IMR-90 (cell line): ENCODE measurements around the gene GSE1. TPM values are rescaled to one million over a fixed set of nuclear protein-coding genes. Genes with fewer than 3 reads are reported as not detected.

Source experiments
- ATAC-seq: fragments of 200-7000 bp; cut with Tn5 transposase; 2 replicates; pipeline ENCODE4 v1.9.1; 2020; ENCODE audit warnings: low read depth, mild to moderate bottlenecking, moderate library complexity
- BruUV-seq: library from RNA; stranded (reverse); fragments of 400-500 nt; replicated peaks from 2 replicates; lab custom pipeline; 2021; lab: Mats Ljungman, UMichigan
- CTCF ChIA-PET: fragments of 300-600 bp; formaldehyde crosslinking; extraction: SDS; loops from one replicate; lab custom pipeline; 2021; ENCODE audit warnings: antibody characterized with exemption; lab: Yijun Ruan, JAX
- POLR2A ChIA-PET: fragments of 300-600 bp; sonication (Branson Sonifier 250); formaldehyde crosslinking; loops from one replicate; lab custom pipeline; 2022; ENCODE audit warnings: antibody characterized with exemption; ENCODE audit not compliant: unreplicated experiment; lab: Charles Lee
- DNase-seq: peaks from one replicate; pipeline ENCODE4 v3.0.0; 2013
- H2AFZ ChIP-seq: replicated peaks from 2 replicates; pipeline ENCODE3; 2013; ENCODE audit warnings: low read length, mild to moderate bottlenecking; ENCODE audit not compliant: poor library complexity
- H2AK5ac ChIP-seq: 2 replicates; pipeline ENCODE4 v1.6.1; 2013; ENCODE audit warnings: low read depth, low read length, inconsistent platforms
- H2AK9ac ChIP-seq: replicated peaks from 2 replicates; pipeline ENCODE3; 2013; ENCODE audit warnings: mild to moderate bottlenecking, low read depth, low read length, moderate library complexity; ENCODE audit not compliant: poor library complexity
- H2BK120ac ChIP-seq: 2 replicates; pipeline ENCODE4 v1.6.1; 2013; ENCODE audit warnings: low read depth, low read length, inconsistent platforms
- H2BK15ac ChIP-seq: 3 replicates; pipeline ENCODE4 v1.6.1; 2013; ENCODE audit warnings: low read depth, low read length, inconsistent platforms
- H2BK20ac ChIP-seq: 2 replicates; pipeline ENCODE4 v1.6.1; 2013; ENCODE audit warnings: low read depth, mild to moderate bottlenecking, inconsistent platforms, low read length, moderate library complexity
- H2BK5ac ChIP-seq: 2 replicates; pipeline ENCODE4 v1.6.1; 2013; ENCODE audit warnings: mild to moderate bottlenecking, low read depth, low read length, inconsistent platforms; ENCODE audit not compliant: poor library complexity, severe bottlenecking
- H3K14ac ChIP-seq: replicated peaks from 2 replicates; pipeline ENCODE4 v1.6.1; 2013; ENCODE audit warnings: low read depth, low read length, inconsistent platforms
- H3K18ac ChIP-seq: 2 replicates; pipeline ENCODE4 v1.6.1; 2013; ENCODE audit warnings: low read depth, low read length, control low read depth
- H3K23ac ChIP-seq: 2 replicates; pipeline ENCODE4 v1.6.1; 2013; ENCODE audit warnings: low read depth, low read length, inconsistent platforms
- H3K27ac ChIP-seq: 2 replicates; pipeline ENCODE4 v1.5.1; 2013; ENCODE audit warnings: mild to moderate bottlenecking, control low read depth, low read length; ENCODE audit not compliant: insufficient read depth
- H3K27me3 ChIP-seq: 2 replicates; pipeline ENCODE4 v1.6.1; 2013; ENCODE audit warnings: low read length; ENCODE audit not compliant: control insufficient read depth, insufficient read depth
- H3K36me3 ChIP-seq: 2 replicates; pipeline ENCODE4 v1.6.1; 2013; ENCODE audit warnings: low read length, mixed read lengths; ENCODE audit not compliant: control insufficient read depth, insufficient read depth
- H3K4ac ChIP-seq: 2 replicates; pipeline ENCODE4 v1.6.1; 2013; ENCODE audit warnings: low read depth, low read length, inconsistent platforms
- H3K4me1 ChIP-seq: 2 replicates; pipeline ENCODE4 v1.6.1; 2013; ENCODE audit warnings: low read length, mixed read lengths; ENCODE audit not compliant: control insufficient read depth, insufficient read depth
- H3K4me2 ChIP-seq: 2 replicates; pipeline ENCODE4 v1.6.1; 2013; ENCODE audit warnings: low read depth, mild to moderate bottlenecking, control low read depth, low read length, moderate library complexity
- H3K4me3 ChIP-seq: 2 replicates; pipeline ENCODE4 v1.5.1; 2013; ENCODE audit warnings: low read depth, mild to moderate bottlenecking, control low read depth, low read length, moderate library complexity; ENCODE audit not compliant: insufficient read depth
- H3K56ac ChIP-seq: 2 replicates; pipeline ENCODE4 v1.6.1; 2013; ENCODE audit warnings: low read length, inconsistent platforms; ENCODE audit not compliant: insufficient read depth; ENCODE audit errors: extremely low read depth
- H3K79me1 ChIP-seq, 2 experiments: 2 replicates each; pipeline ENCODE4 v1.6.1; 2013; ENCODE audit warnings: low read length in 2 of 2, inconsistent platforms in 1 of 2, low read depth in 1 of 2
- H3K9ac ChIP-seq: 2 replicates; pipeline ENCODE4 v1.6.1; 2013; ENCODE audit warnings: low read depth, low read length, control low read depth
- H3K9me1 ChIP-seq: 2 replicates; pipeline ENCODE4 v1.6.1; 2013; ENCODE audit warnings: low read length, inconsistent platforms; ENCODE audit not compliant: insufficient read depth
- H3K9me3 ChIP-seq: 2 replicates; pipeline ENCODE4 v1.6.1; 2013; ENCODE audit warnings: low read length; ENCODE audit not compliant: control insufficient read depth, insufficient read depth
- H4K20me1 ChIP-seq: 2 replicates; pipeline ENCODE4 v1.6.1; 2013; ENCODE audit warnings: low read length, inconsistent platforms; ENCODE audit not compliant: insufficient read depth
- H4K5ac ChIP-seq: 2 replicates; pipeline ENCODE4 v1.6.1; 2013; ENCODE audit warnings: mild to moderate bottlenecking, low read depth, low read length, control low read depth
- H4K8ac ChIP-seq, 2 experiments: 2 replicates each; pipeline ENCODE4 v1.6.1; 2013; ENCODE audit warnings: low read depth in 2 of 2, low read length in 2 of 2, control low read depth in 1 of 2, inconsistent platforms in 1 of 2
- H4K91ac ChIP-seq: 2 replicates; pipeline ENCODE4 v1.6.1; 2013; ENCODE audit warnings: low read depth, low read length, inconsistent platforms; ENCODE audit not compliant: insufficient read depth
- BHLHE40 ChIP-seq: fragments of 150-350 bp; IDR thresholded peaks from 2 replicates; pipeline ENCODE4 v1.6.1; 2016; ENCODE audit warnings: mild to moderate bottlenecking, low read depth, low read length
- CEBPB ChIP-seq: IDR thresholded peaks from 2 replicates; pipeline ENCODE4 v1.6.1; 2012; ENCODE audit warnings: low read depth, low read length, improper control_type of control experiment
- CHD1 ChIP-seq: IDR thresholded peaks from 2 replicates; pipeline ENCODE4 v1.6.1; 2012; ENCODE audit warnings: low read depth, low read length, improper control_type of control experiment
- MAFK ChIP-seq: IDR thresholded peaks from 2 replicates; pipeline ENCODE4 v1.6.1; 2012; ENCODE audit warnings: low read depth, low read length, improper control_type of control experiment
- MAZ ChIP-seq: IDR thresholded peaks from 2 replicates; pipeline ENCODE4 v1.6.1; 2012; ENCODE audit warnings: low read depth, mild to moderate bottlenecking, low read length, improper control_type of control experiment, moderate library complexity, borderline replicate concordance
- MXI1 ChIP-seq: IDR thresholded peaks from 2 replicates; pipeline ENCODE4 v1.6.1; 2012; ENCODE audit warnings: low read depth, mild to moderate bottlenecking, low read length, moderate library complexity, borderline replicate concordance
- POLR2A ChIP-seq: IDR thresholded peaks from 2 replicates; pipeline ENCODE4 v1.6.1; 2012; ENCODE audit warnings: mild to moderate bottlenecking, low read depth, low read length
- RCOR1 ChIP-seq: IDR thresholded peaks from 2 replicates; pipeline ENCODE4 v1.6.1; 2012; ENCODE audit warnings: mild to moderate bottlenecking, low read length, improper control_type of control experiment; ENCODE audit not compliant: insufficient replicate concordance
- RFX5 ChIP-seq: IDR thresholded peaks from 2 replicates; pipeline ENCODE4 v1.8.0; 2012; ENCODE audit warnings: low read depth, mild to moderate bottlenecking, low read length, moderate library complexity
- WGBS, 2 experiments: methylation state at CpG; one replicate each; pipeline versions ENCODE4 v1.1.5 to v1.1.7; 2013; ENCODE audit warnings: missing lambda C conversion rate in 2 of 2; ENCODE audit not compliant: insufficient read length in 1 of 2; ENCODE audit errors: extremely low coverage in 2 of 2; 5-methylcytosine and 5-hydroxymethylcytosine counted together
- dilution Hi-C: fragments of 300-500 bp; cut with HindIII; formaldehyde crosslinking; loops from one replicate; pipeline ENCODE4 v1.14.3; 2018; ENCODE audit warnings: low sequenced_read_pairs; ENCODE audit not compliant: unreplicated experiment
- in situ Hi-C: fragments of 300-500 bp; cut with MboI; formaldehyde crosslinking; loops from 3 replicates; pipeline ENCODE4 v1.14.3; 2019; ENCODE audit warnings: low sequenced_read_pairs, inconsistent platforms, mixed read lengths
- intact Hi-C: fragments of 100-400 bp; cut with micrococcal nuclease; formaldehyde crosslinking; loops from 2 replicates; pipeline ENCODE4 v1.10.0; 2022
- polyA plus RNA-seq, 3 experiments: library from polyadenylated mRNA; depleted of rRNA; stranded (reverse); fragments of >200 nt; gene quantifications; 2 replicates each; pipeline ENCODE4 v1.2.3, GENCODE V29; 2012; ENCODE audit warnings: low replicate concordance in 1 of 3
- total RNA-seq: library from RNA; depleted of rRNA; stranded (reverse); fragments of >200 nt; gene quantifications from 2 replicates; pipeline ENCODE4 v1.2.3, GENCODE V29; 2012
- TF ChIP-seq, protein P1 (sequence below): fragments of 150-350 bp; IDR thresholded peaks from 2 replicates; pipeline ENCODE4 v1.6.1; 2016; ENCODE audit warnings: low read depth, mild to moderate bottlenecking, low read length, moderate library complexity, borderline replicate concordance
- TF ChIP-seq, protein P2 (sequence below): conservative IDR thresholded peaks from 2 replicates; pipeline ENCODE4 v1.5.1; 2012; ENCODE audit warnings: mild to moderate bottlenecking, low read depth, low read length, improper control_type of control experiment

GSE1 gene
- total and polyA plus RNA-seq, 2 of the 4 experiments (the other 2 are of a cell fraction) = 14.9 to 25.5 TPM

DNA sequence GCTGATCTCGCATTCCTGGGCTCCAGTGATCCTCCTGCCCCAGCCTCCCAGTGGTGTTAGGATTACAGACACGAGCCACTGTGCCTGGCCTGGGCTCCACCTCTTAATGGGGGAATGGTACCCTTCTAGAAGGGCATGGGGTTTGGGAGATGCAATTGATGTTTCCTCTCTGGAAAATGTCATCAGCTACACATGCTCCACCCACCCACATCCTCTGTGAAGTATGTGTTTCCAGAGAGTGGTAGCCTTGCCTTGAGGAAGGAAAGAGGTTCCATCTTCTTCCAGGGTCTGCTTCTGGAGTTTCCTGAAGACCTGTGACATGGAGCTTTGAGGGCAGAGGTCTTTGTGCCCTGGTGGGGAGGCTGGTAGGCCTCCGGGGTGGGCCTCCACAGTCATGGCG is 45.2 kb upstream of the GSE1 start:
- H3K9me3 ChIP-seq = peaks cover 2% of the 10 kb centered on the region; the same call in 1 of the 2 replicates
- H4K91ac ChIP-seq = no peak overlapping the region
- dilution Hi-C loops (no loop called here), intact Hi-C loops (no loop called here), in situ Hi-C loops (no loop called here)
- H3K27me3 ChIP-seq = no peaks in the 10 kb centered on the region
- no CpG with 5 or more reads among the region's 4 CpGs for WGBS, 2 experiments
- no peak overlapping the region for H3K18ac ChIP-seq
- H3K14ac ChIP-seq = no peak overlapping the region
- ATAC-seq (no peak), DNase-seq (no peak)
- peaks cover 93% of the 10 kb centered on the region for H4K20me1 ChIP-seq
- no peak overlapping the region for H2BK15ac ChIP-seq
- H2AK9ac ChIP-seq = no peak overlapping the region
- H3K4ac ChIP-seq = no peak overlapping the region
- H4K5ac ChIP-seq = no peak overlapping the region
- no peak overlapping the region for H3K4me3 ChIP-seq
- no peak overlapping the region for H3K9ac ChIP-seq
- no TSS peak for BruUV-seq
- no peak overlapping the region for H3K56ac ChIP-seq
- H2BK5ac ChIP-seq = no peak overlapping the region
- TF ChIP-seq, protein P1, sequence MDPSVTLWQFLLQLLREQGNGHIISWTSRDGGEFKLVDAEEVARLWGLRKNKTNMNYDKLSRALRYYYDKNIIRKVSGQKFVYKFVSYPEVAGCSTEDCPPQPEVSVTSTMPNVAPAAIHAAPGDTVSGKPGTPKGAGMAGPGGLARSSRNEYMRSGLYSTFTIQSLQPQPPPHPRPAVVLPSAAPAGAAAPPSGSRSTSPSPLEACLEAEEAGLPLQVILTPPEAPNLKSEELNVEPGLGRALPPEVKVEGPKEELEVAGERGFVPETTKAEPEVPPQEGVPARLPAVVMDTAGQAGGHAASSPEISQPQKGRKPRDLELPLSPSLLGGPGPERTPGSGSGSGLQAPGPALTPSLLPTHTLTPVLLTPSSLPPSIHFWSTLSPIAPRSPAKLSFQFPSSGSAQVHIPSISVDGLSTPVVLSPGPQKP = no peak
- TF ChIP-seq MAFK (no peak), RFX5 (no peak), CHD1 (no peak), BHLHE40 (no peak), MXI1 (no peak), RCOR1 (no peak), MAZ (no peak), CEBPB (no peak), POLR2A (no peak)
- TF ChIP-seq, protein P2, sequence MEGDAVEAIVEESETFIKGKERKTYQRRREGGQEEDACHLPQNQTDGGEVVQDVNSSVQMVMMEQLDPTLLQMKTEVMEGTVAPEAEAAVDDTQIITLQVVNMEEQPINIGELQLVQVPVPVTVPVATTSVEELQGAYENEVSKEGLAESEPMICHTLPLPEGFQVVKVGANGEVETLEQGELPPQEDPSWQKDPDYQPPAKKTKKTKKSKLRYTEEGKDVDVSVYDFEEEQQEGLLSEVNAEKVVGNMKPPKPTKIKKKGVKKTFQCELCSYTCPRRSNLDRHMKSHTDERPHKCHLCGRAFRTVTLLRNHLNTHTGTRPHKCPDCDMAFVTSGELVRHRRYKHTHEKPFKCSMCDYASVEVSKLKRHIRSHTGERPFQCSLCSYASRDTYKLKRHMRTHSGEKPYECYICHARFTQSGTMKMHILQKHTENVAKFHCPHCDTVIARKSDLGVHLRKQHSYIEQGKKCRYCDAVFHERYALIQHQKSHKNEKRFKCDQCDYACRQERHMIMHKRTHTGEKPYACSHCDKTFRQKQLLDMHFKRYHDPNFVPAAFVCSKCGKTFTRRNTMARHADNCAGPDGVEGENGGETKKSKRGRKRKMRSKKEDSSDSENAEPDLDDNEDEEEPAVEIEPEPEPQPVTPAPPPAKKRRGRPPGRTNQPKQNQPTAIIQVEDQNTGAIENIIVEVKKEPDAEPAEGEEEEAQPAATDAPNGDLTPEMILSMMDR = no peak
- no peak overlapping the region for H3K27ac ChIP-seq
- H2AK5ac ChIP-seq = no peak overlapping the region
- H3K79me1 ChIP-seq = peaks cover 27 to 90% of the 10 kb centered on the region in 2 experiments
- H3K23ac ChIP-seq = no peak overlapping the region
- ChIA-PET POLR2A (no interaction called here), CTCF (no interaction called here)
- H2AFZ ChIP-seq = no peak overlapping the region
- peaks cover 4% of the 10 kb centered on the region; the same call in 1 of the 2 replicates for H3K36me3 ChIP-seq
- no peak overlapping the region for H3K4me2 ChIP-seq
- H2BK120ac ChIP-seq = no peak overlapping the region
- H3K4me1 ChIP-seq = peaks cover 11% of the 10 kb centered on the region; the same call in 1 of the 2 replicates
- peaks cover 26% of the 10 kb centered on the region for H3K9me1 ChIP-seq
- H2BK20ac ChIP-seq = no peak overlapping the region
- H4K8ac ChIP-seq = no peak overlapping the region
